NCI-H1694 (cell line): Measurements from ENCODE around the gene TRIM2.

Experiments used
- DNase-seq: peaks from one replicate; lab custom pipeline; 2025; lab: John Stamatoyannopoulos, UW

Gene TRIM2

GRCh38 chr4:153222707-153223426 lies 18.6 kb downstream of the TRIM2 start:
- DNase-seq, result no peak

DNA sequence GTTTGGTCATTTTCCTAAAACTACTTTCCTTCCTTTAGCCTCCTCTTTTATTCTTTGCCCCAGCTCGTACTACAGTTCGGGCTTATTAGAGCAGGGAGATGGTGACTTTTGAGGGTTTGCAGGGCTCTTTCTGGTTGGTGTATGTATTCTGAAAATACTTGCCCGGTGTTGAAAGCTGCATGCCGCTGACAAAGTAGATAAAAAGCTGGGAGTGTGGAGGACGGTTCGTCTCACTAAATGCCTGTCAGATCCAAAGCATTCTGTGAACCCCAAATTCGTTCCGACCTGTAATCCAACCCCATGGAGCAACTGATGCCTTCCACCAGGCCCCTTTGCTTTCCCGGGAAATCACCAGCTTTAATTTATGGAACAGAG lies 19.2 kb downstream of the TRIM2 start:
- DNase-seq, result no peak

DNA sequence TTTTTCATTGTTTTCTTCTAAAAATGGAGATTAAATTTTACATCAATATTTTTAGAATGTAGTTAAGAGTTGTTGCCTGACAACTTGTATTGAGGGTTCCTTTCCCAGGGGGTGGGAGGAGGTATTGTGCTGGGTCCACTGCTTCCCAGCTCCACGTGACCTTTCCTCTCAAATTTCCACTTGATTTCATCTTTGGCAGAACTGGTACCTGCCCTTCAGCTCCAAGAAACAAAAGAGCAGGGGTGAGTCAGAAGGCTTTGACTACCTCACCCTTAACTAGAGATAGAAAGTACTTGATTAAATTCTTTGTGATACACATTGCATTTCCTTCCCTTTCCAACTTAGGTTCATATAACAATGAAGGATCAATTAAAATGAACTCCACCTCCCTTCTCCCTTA lies 19.7 kb downstream of the TRIM2 start:
- no peak for DNase-seq

DNA sequence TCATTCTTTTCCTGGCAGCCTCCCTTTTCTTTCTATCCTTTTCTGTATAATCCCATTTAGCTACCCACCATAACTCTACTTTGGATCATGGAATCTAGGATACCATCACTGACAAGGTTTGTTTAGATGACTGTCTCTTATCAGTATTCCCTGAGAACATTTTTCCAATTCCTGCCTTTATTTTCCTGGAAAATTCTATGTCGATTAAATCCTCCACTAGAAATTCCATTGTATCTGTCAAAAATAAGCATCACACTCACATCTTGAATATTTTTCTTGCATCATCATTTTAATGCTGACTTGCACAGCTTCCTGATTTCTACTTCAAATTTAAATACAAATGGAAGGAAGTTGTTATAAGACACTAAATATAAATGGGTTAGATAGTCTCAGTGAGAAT lies 20.2 kb downstream of the TRIM2 start:
- DNase-seq, result no peak

DNA sequence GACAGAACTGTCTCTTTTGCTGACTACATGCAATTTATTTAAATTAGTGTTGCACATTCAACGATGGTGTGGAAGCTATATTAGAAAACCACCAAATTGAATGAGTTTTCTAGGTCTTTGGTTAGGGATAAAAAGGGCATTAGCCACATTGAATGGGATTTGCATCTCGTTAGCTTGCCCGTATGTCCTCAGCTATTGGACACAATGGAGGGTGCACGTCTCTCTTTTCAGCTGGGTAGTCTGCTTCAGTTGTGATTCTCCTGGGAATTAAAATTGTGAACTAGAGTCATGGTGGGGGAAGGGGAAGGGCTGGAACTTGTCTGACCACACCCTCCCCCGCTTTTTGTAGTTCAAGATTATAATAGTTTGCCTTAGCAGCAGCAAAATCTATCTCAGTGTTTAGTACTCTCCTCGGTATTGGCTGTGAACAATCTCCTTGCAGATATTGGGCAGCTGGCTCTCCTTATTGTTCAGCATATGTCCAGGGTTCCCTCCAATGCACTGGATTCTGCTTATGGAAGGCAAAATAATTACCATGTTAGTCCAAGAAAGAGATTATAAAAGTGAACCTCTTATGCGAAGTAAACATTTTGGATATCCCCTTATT lies 23.3 kb downstream of the TRIM2 start:
- DNase-seq, result no peak

DNA sequence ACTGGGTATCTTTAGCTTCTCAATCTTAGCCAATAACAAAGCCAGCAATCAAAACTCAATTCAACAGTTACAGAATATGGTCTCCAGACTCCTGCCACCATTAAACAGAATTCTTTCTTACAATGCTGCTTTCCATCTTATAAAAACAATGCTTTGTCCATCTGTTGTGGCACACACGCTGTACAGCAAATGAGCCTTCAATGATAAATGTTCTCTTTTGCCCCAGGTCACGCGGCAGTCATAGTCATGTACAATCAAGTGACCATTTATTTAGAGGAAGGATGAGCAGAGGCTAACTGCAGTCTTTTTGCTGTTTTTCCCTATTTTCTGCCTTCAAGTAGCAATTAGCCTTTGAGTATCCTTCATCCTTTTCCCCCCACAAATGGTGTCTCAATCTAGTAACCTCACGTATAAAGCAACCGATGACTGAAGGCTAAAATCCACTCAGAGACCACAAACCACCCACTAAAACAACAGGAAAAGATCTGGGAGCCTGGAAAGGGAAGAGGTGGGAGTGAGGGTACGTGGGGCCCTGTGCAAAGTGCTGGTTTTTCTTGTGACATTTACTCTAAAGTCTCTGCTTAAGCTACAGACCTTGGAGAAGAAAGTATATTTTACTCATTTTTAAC lies 24.4 kb downstream of the TRIM2 start:
- no peak for DNase-seq

- no peak for DNase-seq
Observed at GRCh38 chr4:153229545-153229944, 25.3 kb downstream of the TRIM2 start.

GRCh38 chr4:153232768-153233167 lies 28.5 kb downstream of the TRIM2 start:
- no peak for DNase-seq

DNA sequence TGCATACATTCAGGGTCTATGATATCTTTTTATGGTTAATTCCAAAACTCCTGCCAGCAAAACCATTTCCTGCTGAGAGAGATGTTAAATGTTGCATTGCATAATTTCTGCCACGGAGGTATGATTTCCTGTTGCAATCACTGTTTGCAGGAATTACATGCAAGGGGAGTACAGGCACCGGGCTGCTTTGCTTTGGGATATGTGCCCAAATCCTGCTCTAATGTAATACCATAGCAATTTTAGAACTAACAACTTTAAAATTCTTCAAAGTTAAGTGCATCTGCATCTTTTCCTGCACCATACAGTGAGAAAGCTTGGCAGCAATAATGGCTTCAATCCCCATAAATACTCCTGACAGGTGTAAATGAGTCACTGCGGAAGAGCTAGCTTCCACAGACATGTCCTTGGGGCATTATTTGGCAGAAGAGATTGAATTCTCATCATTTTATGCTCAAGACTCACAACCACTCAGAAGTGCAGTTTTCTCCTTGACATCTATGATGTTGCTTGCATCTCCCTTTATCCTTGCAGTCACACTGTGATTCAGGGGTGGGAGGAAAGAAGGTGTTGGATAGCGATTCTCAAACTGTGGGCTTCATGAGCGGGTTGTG lies 29.6 kb downstream of the TRIM2 start:
- DNase-seq, result no peak

DNA sequence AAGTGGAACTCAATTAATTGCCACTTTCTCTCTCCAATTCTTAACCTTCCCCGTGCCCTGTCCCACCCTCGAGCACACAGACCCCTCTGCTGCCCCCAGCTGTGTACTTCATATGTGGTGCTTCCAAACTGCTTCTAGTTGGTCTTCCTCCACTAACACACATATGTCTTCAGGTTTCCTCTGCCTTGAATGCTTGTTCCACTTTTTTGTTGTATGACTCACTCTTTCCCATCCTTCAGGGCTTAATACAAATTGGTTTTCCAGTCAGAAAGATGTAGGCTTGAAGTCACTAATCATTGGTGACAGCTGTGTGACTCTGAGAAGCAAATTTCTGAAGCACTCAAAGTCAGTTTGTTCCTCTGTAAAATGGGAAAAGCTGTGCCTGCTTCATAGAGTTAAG lies 30.6 kb downstream of the TRIM2 start:
- DNase-seq, result no peak

- no peak for DNase-seq
Observed at GRCh38 chr4:153238135-153238919, 34.1 kb downstream of the TRIM2 start.

DNA sequence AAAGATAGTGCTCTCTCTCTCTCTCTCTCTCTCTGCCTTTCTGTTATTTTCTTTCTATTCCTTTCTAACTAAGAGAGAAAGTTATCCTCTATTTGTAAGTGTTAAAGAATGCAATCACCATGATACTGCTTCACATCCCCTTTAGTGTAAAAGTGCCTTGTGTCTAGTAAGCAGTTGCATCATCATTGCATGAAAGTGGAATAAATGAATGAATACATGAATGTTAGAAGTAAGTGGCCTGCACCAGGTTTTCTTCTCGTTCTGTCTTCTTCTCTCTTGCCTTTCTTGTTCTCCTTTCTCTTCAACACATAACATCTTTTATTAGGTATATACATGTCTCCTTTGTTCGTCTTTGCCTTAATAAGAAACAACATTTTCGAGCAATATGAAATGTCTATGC lies 35.2 kb downstream of the TRIM2 start:
- no peak for DNase-seq

- no peak for DNase-seq
Observed at GRCh38 chr4:153241295-153241694, 37.1 kb downstream of the TRIM2 start.

DNA sequence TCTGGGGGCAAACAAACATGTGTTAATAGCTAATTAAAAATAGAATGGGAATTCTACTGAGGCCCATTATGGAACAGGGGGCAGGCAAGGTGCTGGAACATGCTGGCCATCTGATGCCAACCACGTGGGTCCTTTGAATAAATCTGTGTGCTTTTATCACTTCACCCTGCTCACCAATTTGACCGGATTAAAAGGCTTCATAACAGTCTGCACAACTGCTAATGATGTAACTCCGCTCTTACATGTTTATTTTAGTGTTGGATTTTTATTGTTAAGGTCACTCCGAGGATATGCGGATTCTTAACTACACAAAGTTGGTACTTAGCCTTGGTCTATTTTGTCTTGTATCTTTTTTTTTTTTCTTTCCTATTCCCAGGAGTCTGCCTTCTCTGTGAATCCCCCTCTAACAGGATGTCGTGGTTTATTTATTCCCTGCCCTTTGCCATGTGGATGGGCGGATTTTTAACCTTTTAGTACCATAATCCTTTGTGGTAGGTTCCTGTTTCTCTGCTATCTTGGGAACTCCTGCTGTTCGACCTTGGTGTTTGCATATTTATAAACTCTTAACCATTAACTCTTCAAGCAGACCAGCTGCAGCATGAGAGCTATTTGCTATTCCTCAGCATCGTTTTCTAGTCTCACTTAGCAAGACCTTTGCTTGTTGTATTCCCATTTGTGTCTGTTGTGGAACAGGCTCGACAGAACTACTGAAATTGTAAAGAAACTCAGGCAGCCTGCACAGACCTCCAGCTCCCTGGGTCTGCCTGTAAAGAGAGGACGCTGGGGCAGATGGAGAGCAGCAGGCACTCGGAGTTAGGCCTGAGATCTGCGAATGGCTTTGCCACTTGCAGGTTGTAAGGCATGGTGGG lies 38.0 kb downstream of the TRIM2 start:
- no peak for DNase-seq

- DNase-seq, result no peak
Observed at GRCh38 chr4:153242839-153243324, 38.6 kb downstream of the TRIM2 start.

DNA sequence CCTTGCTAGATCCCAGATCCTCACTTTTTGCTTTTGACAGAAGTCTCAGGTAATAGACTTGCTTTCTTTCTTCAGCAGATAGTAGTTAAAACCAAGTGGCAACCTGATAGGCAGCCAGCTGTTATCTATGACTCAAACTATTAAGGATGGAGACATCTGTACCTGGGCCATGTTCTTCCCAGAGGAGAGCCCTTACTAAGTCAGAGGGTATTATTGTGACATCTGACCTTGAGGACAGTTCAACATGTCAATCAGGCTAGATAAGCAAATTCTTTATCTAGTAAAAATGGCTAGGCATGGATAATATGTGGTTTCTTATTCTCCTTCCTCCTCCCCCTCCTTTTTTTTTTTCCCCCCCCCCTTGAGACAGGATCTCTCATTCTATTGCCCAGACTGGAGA lies 39.2 kb downstream of the TRIM2 start:
- DNase-seq, result no peak

DNA sequence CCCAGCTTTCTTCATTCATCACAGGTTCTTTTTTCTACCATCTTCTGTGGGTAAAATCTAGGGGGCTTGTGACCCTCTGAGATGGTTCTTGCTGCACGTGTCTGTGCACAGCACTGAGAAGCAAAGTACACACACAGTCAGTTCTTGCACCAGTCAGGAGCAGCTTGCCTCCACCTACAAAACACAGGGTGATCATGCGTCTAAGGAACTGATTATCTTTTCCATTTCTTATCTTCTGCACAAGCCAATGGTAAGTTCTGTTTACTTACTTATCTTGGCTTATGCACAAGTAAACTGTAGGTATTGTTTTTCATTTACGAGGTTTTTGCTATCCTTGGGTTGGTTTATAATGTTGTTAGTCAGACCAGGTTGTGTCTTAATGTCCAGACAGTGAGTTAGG lies 40.7 kb downstream of the TRIM2 start:
- DNase-seq, result no peak

DNA sequence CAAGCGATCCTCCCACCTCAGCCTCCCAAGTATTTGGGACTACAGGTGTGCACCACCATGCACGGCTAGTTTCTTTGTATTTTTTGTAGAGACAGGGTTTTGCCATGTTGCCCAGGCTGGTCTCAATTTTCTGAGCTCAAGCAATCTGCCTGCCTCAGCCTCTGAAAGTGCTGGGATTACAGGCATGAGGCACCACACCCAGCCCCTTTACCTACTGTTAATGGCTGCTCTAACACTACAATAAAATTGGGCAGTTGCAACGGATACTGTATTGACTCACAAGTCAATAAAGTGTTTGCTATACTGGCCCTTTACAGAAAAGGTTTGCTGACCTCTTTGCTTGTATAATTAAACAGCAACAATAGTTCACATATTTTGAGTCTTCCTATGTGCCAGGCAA lies 41.5 kb downstream of the TRIM2 start:
- DNase-seq, result no peak

DNA sequence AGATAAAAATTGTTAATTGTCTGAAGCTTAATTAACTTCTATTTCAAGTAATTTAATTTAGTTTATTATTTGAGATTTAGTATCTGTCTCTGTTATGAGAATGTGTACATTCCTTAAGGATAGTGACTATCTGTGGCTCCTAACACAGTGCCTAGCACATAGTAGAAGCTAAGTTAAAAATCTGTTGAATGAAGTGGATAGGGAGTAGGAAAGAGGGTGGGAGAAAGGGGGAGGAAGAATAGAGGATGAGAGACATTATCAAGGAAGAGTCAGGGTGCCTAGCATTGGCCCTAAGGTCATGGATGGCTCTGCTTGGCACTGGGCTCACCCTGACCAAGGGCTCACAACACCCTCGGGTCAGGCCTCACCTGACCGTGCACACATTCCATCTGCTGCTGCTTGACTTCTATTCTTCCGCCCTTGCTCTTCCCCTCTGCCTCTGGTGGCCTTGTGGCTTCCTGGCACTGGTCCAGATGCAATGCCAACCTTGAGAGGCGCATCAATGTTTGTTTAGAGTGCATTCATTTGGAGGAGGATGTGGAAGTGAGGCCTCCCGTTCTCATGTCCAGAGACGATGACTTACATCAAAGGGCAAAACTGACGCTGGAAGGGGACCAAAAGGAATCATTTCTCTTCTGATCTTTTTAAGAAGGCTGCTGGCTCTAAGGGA lies 42.3 kb downstream of the TRIM2 start:
- no peak for DNase-seq

- DNase-seq, result no peak
Observed at GRCh38 chr4:153247116-153247490, 42.9 kb downstream of the TRIM2 start.
